HG03280 (cell line): ENCODE results near the gene ABCA13.
"Not testable (repeated sequence)": the region's sequence is repeated elsewhere in the genome, so short reads cannot be mapped to it uniquely, and the experiment has no call there.

Experiments
- ATAC-seq: cut with Tn5 transposase; IDR thresholded peaks from one replicate; pipeline ENCODE4 v1.9.1; 2021; ENCODE audit warnings: mild to moderate bottlenecking, moderate library complexity; ENCODE audit not compliant: unreplicated experiment

ABCA13 gene

GRCh38 chr7:48171202-48171601 lies at the start of gene ABCA13:
ABCA13 (plus strand) TSS chr7:48171458; CDS start chr7:48171484, 26 bp downstream.
- ATAC-seq: no peak

- no peak for ATAC-seq
Measured at GRCh38 chr7:48126037-48126436, 45.2 kb upstream of the ABCA13 start.

GRCh38 chr7:48130658-48131108 lies 40.6 kb upstream of the ABCA13 start:
- ATAC-seq: peak; percentile 55

GRCh38 chr7:48132792-48133191 lies 38.5 kb upstream of the ABCA13 start:
- no peak for ATAC-seq

- no peak for ATAC-seq
Measured at GRCh38 chr7:48139459-48139858, 31.8 kb upstream of the ABCA13 start.

GRCh38 chr7:48140001-48140681 lies 31.1 kb upstream of the ABCA13 start:
- ATAC-seq: no peak

- no peak for ATAC-seq
Measured at GRCh38 chr7:48141521-48141920, 29.7 kb upstream of the ABCA13 start.

GRCh38 chr7:48144291-48144768 lies 26.9 kb upstream of the ABCA13 start:
- ATAC-seq: no peak

GRCh38 chr7:48147078-48147591 lies 24.1 kb upstream of the ABCA13 start:
- no peak for ATAC-seq

GRCh38 chr7:48147690-48148089 lies 23.6 kb upstream of the ABCA13 start:
- not testable (repeated sequence) for ATAC-seq

GRCh38 chr7:48148311-48148710 lies 22.9 kb upstream of the ABCA13 start:
- no peak for ATAC-seq

GRCh38 chr7:48149058-48149457 lies 22.2 kb upstream of the ABCA13 start:
- ATAC-seq: no peak

GRCh38 chr7:48150086-48150485 lies 21.2 kb upstream of the ABCA13 start:
- ATAC-seq: no peak

- ATAC-seq: no peak
Measured at GRCh38 chr7:48154792-48155413, 16.4 kb upstream of the ABCA13 start.

GRCh38 chr7:48158404-48158803 lies 12.9 kb upstream of the ABCA13 start:
- ATAC-seq: no peak

- ATAC-seq: no peak
Measured at GRCh38 chr7:48161407-48162125, 9.7 kb upstream of the ABCA13 start.

- no peak for ATAC-seq
Measured at GRCh38 chr7:48165157-48165556, 6.1 kb upstream of the ABCA13 start.

GRCh38 chr7:48168159-48168558 lies 3.1 kb upstream of the ABCA13 start:
- ATAC-seq: no peak

- ATAC-seq: no peak
Measured at GRCh38 chr7:48170506-48170905, 752 bp upstream of the ABCA13 start.

- no peak for ATAC-seq
Measured at GRCh38 chr7:48173313-48173712, 2.1 kb downstream of the ABCA13 start.

GRCh38 chr7:48173756-48174382 lies 2.6 kb downstream of the ABCA13 start:
- ATAC-seq: no peak
